Heart right ventricle (tissue), 16 donors: ENCODE results near the gene CUBN. TPM values are rescaled to one million over a fixed set of nuclear protein-coding genes. Genes with fewer than 3 reads are reported as not detected.

Experiments used
- ATAC-seq, 8 donors: fragments of 200-7000 bp; cut with Tn5 transposase; one replicate each; pipeline ENCODE4 v1.9.1; 2020; ENCODE audit warnings: mild to moderate bottlenecking in 8 of 8, moderate library complexity in 8 of 8, moderate number of reproducible peaks in 1 of 8
- DNase-seq, 2 donors: peaks; one replicate each; pipeline ENCODE4 v3.0.0-alpha.2; 2020
- H3K27ac ChIP-seq, 10 donors: fragments of 200-600 bp; sonication (generic) in 2 of 10; one replicate each; pipeline versions ENCODE4 v1.5.0 to v1.8.0; 2020 to 2022; ENCODE audit warnings: mild to moderate bottlenecking in 3 of 10
- H3K27me3 ChIP-seq, 7 donors: fragments of 200-600 bp; one replicate each; pipeline ENCODE4 v1.8.0; 2021 to 2022; ENCODE audit warnings: mild to moderate bottlenecking in 2 of 7
- H3K36me3 ChIP-seq, 9 donors: fragments of 200-600 bp; sonication (generic) in 1 of 9; one replicate each; pipeline versions ENCODE4 v1.5.0 to v1.8.0; 2020 to 2022; ENCODE audit warnings: mild to moderate bottlenecking in 2 of 9
- H3K4me1 ChIP-seq, 9 donors: fragments of 200-600 bp; sonication (generic) in 1 of 9; one replicate each; pipeline versions ENCODE4 v1.5.0 to v1.8.0; 2020 to 2022; ENCODE audit warnings: mild to moderate bottlenecking in 4 of 9
- H3K4me3 ChIP-seq, 10 donors: fragments of 200-600 bp; sonication (generic) in 2 of 10; one replicate each; pipeline versions ENCODE4 v1.5.0 to v1.8.0; 2020 to 2022; ENCODE audit warnings: mild to moderate bottlenecking in 7 of 10, moderate library complexity in 2 of 10
- H3K9me3 ChIP-seq, 11 donors: fragments of 200-600 bp in 10 of 11; sonication (generic) in 2 of 11; one replicate each; pipeline versions ENCODE4 v1.5.0 to v1.8.0; 2013 to 2022; ENCODE audit warnings: mild to moderate bottlenecking in 2 of 11, control low read depth in 1 of 11, moderate library complexity in 1 of 11
- WGBS, 2 donors: extraction: QIAGEN DNeasy Blood & Tissue Kit; methylation state at CpG; one replicate each; pipeline ENCODE4 v1.1.7; 2013; ENCODE audit warnings: inconsistent platforms in 1 of 2; 5-methylcytosine and 5-hydroxymethylcytosine counted together
- intact Hi-C, 10 donors: fragments of 100-400 bp; cut with DNase I; formaldehyde crosslinking; loops; one replicate each; pipeline versions ENCODE4 v1.11.1 to v1.14.2; 2022
- polyA plus RNA-seq, 2 donors: library from polyadenylated mRNA; stranded (reverse); fragments of 200-250 nt; gene quantifications; one replicate each; pipeline ENCODE4 v1.2.3, GENCODE V29; 2013
- total RNA-seq, 10 donors: library from RNA; stranded (reverse); fragmentation: NEBNext Ultra II Directional in 3 of 10; extraction: Animal tissue kit (Norgen Biotek cat#: 25700) in 3 of 10; gene quantifications; one replicate each; pipeline versions ENCODE4 v1.2.1 to v1.2.4, GENCODE V29; 2021 to 2023
- TF ChIP-seq, protein P1 (sequence below), 9 donors: fragments of 200-600 bp; sonication (generic) in 2 of 9; IDR thresholded peaks; one replicate each; pipeline versions ENCODE4 v1.5.0 to v1.8.0; 2021 to 2022; ENCODE audit warnings: antibody characterized with exemption in 9 of 9, mild to moderate bottlenecking in 5 of 9, moderate library complexity in 1 of 9
- donor health status: Arrhythmogenic right ventricular cardiomyopathy.
- donor health status: ischemic (EF 13 %, LVEDD 7.1; RV severe dilation, severe dysfunction).
- donor health status: healthy with polysubstance abuse.
- donor health status: DM: no; HTN: yes; CAD: no.
- donor health status: DM: no; HTN: no; CAD: no.
- donor health status: ischemic (EF 25% LVEDD 6.9; RV normal size, moderate dysfunction).
- donor health status: ischemic (EF 25% LVEDD 5.7; RV mildly dilated, moderate dysfunction).
- donor health status: healthy.
- donor health status: DM: yes; HTN: yes; CAD: no.
- donor health status: Ischemic cardiomyopathy.
- donor health status: ischemic (EF 35%, LVEDD 5.7; RV mildly dilated, moderate dysfunction).
- donor health status: nonischemic (EF 11% LVEDD 7.7; RV severe dilation, severe dysfunction).
- donor health status: DM: yes; HTN: yes; CAD: no.
- donor health status: PGD.
- donor health status: ischemic (EF 29% LVEDD 5.4; RV normal size, mild dysfunction).
- donor health status: nonischemic (EF 23%, LVEDD 6.1; RV moderate dilation, normal function).

CUBN gene
- total and polyA plus RNA-seq, 12 donors, result 0.13 to 1.2 (median 0.42) TPM

DNA sequence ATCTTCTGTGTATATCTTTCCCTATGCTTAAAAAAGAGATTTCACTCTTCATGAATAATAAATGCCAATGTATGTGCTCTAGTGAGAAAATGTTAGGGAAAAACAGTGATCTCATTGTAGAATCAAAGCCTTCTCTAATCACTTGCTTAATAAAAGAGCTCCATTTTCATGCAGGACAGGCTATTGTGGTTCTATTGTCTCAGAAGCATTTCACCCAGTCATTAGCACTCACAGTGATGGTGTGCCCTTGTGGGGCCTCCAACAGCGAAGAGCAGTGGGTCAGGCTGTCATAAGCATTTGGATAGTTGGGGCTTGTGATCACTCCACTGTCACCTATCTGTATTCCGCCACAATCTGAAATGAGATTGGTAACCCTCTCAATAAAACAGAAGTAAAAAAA is 228.5 kb downstream of the CUBN start:
- Histone ChIP-seq H3K9me3 (no peaks in the 10 kb centered on the region), H3K27ac (no peak overlapping the region), H3K36me3 (no peaks in the 10 kb centered on the region), H3K4me1 (peaks cover 0 to 15% (median 0%) of the 10 kb centered on the region in 9 donors), H3K27me3 (no peaks in the 10 kb centered on the region), H3K4me3 (no peak overlapping the region)
- ATAC-seq, result no peak
- TF ChIP-seq, protein P1, sequence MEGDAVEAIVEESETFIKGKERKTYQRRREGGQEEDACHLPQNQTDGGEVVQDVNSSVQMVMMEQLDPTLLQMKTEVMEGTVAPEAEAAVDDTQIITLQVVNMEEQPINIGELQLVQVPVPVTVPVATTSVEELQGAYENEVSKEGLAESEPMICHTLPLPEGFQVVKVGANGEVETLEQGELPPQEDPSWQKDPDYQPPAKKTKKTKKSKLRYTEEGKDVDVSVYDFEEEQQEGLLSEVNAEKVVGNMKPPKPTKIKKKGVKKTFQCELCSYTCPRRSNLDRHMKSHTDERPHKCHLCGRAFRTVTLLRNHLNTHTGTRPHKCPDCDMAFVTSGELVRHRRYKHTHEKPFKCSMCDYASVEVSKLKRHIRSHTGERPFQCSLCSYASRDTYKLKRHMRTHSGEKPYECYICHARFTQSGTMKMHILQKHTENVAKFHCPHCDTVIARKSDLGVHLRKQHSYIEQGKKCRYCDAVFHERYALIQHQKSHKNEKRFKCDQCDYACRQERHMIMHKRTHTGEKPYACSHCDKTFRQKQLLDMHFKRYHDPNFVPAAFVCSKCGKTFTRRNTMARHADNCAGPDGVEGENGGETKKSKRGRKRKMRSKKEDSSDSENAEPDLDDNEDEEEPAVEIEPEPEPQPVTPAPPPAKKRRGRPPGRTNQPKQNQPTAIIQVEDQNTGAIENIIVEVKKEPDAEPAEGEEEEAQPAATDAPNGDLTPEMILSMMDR (IDR thresholded peaks at IDR 0.05), result no peak
- no peak for DNase-seq
- 50% methylated on average over 2 of the region's 2 CpGs for WGBS, 2 donors
- intact Hi-C loops, result no loop called here

DNA sequence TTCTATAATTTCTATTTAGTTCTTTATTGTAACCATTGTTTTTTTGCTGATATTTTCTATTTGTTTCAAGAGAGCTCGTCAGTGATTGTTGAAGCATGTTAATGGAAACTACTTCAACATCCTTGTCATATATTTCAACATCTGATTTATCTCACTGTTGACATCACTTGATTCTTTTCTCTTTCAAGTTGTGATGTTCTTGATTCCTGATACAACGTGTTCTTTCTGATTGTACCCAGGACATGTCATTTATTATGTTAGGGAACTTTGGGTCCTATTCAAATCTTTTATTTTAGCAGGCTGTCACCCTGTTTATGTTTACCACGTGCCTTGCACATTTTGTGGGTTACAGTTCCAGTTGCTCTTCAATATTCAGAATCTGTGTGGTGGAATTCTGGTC is 232.6 kb downstream of the CUBN start:
- no peak overlapping the region for H3K27ac ChIP-seq
- WGBS, 2 donors, result 89 to 90% methylated on average over 3 of the region's 3 CpGs
- no peaks in the 10 kb centered on the region for H3K36me3 ChIP-seq
- H3K4me3 ChIP-seq, result no peak overlapping the region
- intact Hi-C loops, result loop anchor here in 1 of 10 donors (10.0 kb wide), 1 partner anchor 98 kb away; no protein-coding TSS in a partner anchor
- no peak for DNase-seq
- no peaks in the 10 kb centered on the region for H3K4me1 ChIP-seq
- ATAC-seq, result no peak
- H3K9me3 ChIP-seq, result peaks cover 0 to 5% (median 0%) of the 10 kb centered on the region in 11 donors
- TF ChIP-seq, protein P1 (IDR thresholded peaks at IDR 0.05), result no peak
- no peaks in the 10 kb centered on the region for H3K27me3 ChIP-seq

DNA sequence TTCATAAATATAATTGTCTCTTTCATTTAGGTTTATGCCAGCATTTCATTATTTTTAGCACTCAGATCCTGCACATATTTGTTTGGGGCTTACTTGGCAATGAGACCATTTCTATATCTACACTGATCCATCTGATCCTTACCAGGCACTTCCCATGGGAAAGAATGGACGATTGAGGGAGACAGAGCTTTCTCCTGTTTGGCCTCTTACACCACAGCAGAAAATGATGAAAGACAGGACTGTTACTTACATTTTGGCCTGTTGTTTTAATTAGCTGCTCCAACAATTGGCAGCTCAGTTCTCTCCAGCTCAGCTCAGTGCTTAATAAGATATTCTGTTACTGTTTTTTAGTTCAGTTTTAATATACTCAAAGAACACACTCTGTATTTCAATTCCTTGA is 234.8 kb downstream of the CUBN start:
- Histone ChIP-seq H3K4me1 (peaks cover 0 to 7% (median 0%) of the 10 kb centered on the region in 9 donors), H3K36me3 (no peaks in the 10 kb centered on the region), H3K4me3 (no peak overlapping the region), H3K9me3 (peaks cover 0 to 5% (median 0%) of the 10 kb centered on the region in 11 donors), H3K27ac (no peak overlapping the region), H3K27me3 (no peaks in the 10 kb centered on the region)
- intact Hi-C loops, result loop anchor here in 2 of 10 donors (5.0 to 10.0 kb wide), 3 partner anchors 100 to 307 kb away; partner anchors contain the start of gene TRDMT1 (in 1 of the 2)
- WGBS, 2 donors, result 11 to 19% methylated on average over 1 of the region's 1 CpG
- DNase-seq (no peak), ATAC-seq (no peak)
- TF ChIP-seq, protein P1 (IDR thresholded peaks at IDR 0.05), result no peak

DNA sequence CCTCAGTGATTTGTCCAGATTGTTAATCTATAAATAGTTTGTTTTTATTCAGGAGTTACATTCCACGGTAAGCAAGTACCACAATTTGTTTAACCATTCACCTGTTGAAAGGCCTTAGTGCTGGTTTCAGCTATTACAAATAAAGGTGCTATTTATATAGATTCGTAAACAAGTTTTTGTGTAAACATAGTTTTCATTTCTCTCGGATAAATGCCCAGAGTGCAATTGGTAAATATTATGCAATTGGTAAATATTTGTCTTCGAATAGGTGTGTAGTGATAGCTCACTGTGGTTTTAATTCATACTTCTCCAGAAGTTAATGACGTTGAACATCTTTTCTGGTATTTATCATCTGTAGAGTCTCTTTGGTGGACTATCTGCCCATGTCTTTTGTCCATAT is 235.9 kb downstream of the CUBN start:
- no peak overlapping the region for H3K27ac ChIP-seq
- H3K36me3 ChIP-seq, result no peaks in the 10 kb centered on the region
- H3K9me3 ChIP-seq, result peaks cover 0 to 5% (median 0%) of the 10 kb centered on the region in 11 donors
- TF ChIP-seq, protein P1 (IDR thresholded peaks at IDR 0.05), result no peak
- no peak for ATAC-seq
- peaks cover 0 to 7% (median 0%) of the 10 kb centered on the region in 9 donors for H3K4me1 ChIP-seq
- no peak overlapping the region for H3K4me3 ChIP-seq
- DNase-seq, result no peak
- intact Hi-C loops, result loop anchor here in 2 of 10 donors (5.0 to 10.0 kb wide), 3 partner anchors 101 to 309 kb away; partner anchors contain the start of gene TRDMT1 (in 1 of the 2)
- no peaks in the 10 kb centered on the region for H3K27me3 ChIP-seq
- WGBS, 2 donors, result 66 to 72% methylated on average over 5 of the region's 5 CpGs
